HTERT RPE-1 (cell line): ENCODE data around the gene BHMT2.

Experiments used
- in situ Hi-C: fragments of 300-500 bp; cut with MboI; formaldehyde crosslinking; loops from 4 replicates; pipeline ENCODE4 v1.14.3; 2020; ENCODE audit warnings: low sequenced_read_pairs

The BHMT2 gene

GRCh38 chr5:79119486-79119885 is 49.9 kb downstream of the BHMT2 start:
- in situ Hi-C loops: no loop called here

- in situ Hi-C loops: no loop called here
Observed at GRCh38 chr5:79120221-79120620, 50.7 kb downstream of the BHMT2 start.

- in situ Hi-C loops: no loop called here
Observed at GRCh38 chr5:79122973-79123372, 53.4 kb downstream of the BHMT2 start.

- in situ Hi-C loops: no loop called here
Observed at GRCh38 chr5:79124607-79125006, 55.0 kb downstream of the BHMT2 start.

GRCh38 chr5:79130781-79131180 is 61.2 kb downstream of the BHMT2 start:
- in situ Hi-C loops: no loop called here

- in situ Hi-C loops: no loop called here
Observed at GRCh38 chr5:79133121-79133656, 63.6 kb downstream of the BHMT2 start.

DNA sequence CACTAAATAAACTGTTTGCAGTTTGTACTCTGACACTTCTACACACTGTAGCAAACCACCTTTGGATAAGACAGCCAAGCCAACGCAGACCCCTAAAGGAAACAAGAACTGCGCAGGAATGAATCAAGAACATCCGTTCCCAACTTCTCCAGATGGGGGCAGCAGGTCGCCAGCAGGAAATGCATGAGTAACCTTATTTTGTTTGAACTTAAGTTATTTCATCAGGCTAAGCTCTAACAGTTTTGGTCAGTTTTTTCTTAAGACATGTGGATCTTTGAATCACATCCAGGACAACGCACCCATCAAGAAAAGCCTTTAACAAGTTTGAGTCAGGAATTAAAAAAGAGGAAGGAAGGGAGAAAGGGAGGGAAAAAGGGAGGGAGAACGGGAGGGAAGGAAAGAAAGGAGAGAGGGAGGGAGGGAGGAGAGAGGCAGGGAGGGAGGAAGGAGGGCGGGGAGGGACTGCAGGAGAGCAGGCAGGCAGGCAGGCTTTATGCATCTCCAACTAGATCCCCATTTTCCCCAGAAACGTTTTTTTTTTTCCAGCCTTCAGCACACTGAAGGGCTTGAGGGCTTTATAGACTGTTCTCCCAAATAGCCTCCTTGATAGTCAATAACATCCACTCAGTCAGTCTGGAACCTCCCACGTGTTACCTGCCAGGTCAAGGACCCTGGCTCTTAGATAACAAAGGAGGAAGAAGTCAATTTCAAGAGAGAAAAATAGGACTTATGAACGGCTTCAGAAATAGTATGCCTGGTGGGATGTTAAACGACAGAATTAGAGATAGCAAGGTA is 64.3 kb downstream of the BHMT2 start:
- in situ Hi-C loops: no loop called here

DNA sequence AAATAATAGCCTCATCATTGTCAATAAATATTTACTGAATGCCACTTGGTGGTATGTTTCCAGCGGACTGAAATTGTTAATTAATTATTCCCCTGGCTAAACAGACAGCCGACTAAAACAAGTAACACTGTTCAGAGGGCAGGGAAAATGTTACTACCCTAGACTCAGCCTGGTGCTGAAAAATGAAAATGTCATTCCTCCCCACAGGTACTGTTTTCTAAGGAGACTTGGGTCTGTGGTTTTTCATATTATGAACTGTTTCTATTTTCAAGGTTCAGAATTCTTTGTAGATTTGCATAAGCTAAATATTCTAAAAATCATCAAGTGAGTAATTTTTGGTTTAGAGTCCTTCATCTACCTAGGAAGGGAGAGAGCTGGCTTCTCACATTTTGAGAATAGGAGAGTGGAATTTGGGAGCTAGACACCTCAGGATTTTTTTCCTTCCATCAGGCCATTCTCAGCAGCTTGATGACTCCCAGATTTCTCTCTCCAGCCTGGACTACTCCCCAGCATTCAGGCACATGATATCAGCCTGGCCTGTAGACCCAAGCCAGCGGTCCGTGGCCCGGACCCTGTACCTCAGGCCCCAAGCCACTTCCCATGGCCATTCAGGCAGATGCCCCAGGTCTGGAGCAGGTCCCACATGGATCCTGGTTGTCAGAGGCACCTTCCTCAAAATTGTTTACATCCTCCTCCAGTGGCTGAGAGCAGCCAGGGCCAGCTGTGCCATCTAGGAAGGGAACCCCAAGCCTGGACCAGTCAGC is 66.4 kb downstream of the BHMT2 start:
- in situ Hi-C loops: no loop called here

GRCh38 chr5:79136618-79137017 is 67.1 kb downstream of the BHMT2 start:
- in situ Hi-C loops: no loop called here
